A549 treated with CORT108297 at 1 μM for 4 hours (cell line): ENCODE results near the gene HCFC1R1. TPM values are rescaled to one million over a fixed set of nuclear protein-coding genes. Genes with fewer than 3 reads are reported as not detected.

Experiments
- total RNA-seq: library from RNA; stranded (reverse); fragments of 200-300 nt; extraction: Qiagen RNA extraction; gene quantifications from 5 replicates; pipeline ENCODE4 v1.2.3, GENCODE V29; 2022

The HCFC1R1 gene
- total RNA-seq: 204 to 258 TPM (median 252 TPM) in 5 replicates

DNA sequence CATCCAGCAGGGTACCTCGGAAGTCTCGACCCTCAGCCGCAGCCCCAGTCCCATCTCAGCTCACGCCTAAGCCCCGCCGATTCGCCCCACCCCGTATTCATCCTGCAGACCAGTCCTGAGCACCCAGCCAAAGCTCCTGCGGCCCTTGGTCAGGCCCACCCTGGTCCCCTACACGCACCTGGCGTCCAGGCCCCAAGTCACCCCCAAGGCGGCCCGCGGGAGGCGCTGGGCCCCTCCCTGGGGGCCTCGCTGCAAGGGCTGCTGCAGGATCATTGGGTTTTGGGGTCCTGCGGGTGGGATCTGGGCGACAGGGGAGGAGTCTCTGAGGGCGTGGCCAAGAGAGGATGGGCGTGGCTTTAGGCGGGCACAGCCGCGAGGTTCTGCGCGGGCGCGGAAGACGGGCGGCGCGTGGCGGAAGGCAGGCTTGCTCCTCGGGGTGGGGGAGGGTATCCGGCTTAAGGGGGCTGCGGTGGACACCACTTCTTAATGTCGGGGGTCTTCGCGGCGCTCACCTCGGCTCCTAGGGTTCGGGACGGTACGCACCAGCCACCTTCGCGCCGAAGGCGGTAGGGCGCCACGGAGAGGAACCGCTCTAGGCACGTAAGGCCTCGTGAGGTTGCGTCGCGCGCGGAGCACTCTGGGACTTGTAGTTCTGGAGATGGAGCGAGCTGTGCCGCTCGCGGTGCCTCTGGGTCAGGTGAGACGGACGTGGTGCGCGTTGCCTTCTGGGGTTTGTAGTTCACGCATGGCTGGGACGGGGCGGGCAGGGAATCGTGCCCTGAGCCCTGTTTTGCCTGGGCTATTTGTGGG lies at the start of gene HCFC1R1, which contains the start of gene THOC6:
Gene HCFC1R1, minus strand, starts transcription at position 274 of the 810 bp plus-strand sequence. Its CDS starts 1 bp downstream, at position 273.
Gene THOC6, plus strand, starts transcription at position 367 of the 810 bp plus-strand sequence. Its CDS starts 292 bp downstream, at position 659.

GRCh38 chr16:3065069-3065741 lies 41.5 kb upstream of the HCFC1R1 start, which contains the start of gene IL32:
Gene IL32 (plus strand): TSS chr16:3065640. CDS start chr16:3065812, 172 bp downstream.

DNA sequence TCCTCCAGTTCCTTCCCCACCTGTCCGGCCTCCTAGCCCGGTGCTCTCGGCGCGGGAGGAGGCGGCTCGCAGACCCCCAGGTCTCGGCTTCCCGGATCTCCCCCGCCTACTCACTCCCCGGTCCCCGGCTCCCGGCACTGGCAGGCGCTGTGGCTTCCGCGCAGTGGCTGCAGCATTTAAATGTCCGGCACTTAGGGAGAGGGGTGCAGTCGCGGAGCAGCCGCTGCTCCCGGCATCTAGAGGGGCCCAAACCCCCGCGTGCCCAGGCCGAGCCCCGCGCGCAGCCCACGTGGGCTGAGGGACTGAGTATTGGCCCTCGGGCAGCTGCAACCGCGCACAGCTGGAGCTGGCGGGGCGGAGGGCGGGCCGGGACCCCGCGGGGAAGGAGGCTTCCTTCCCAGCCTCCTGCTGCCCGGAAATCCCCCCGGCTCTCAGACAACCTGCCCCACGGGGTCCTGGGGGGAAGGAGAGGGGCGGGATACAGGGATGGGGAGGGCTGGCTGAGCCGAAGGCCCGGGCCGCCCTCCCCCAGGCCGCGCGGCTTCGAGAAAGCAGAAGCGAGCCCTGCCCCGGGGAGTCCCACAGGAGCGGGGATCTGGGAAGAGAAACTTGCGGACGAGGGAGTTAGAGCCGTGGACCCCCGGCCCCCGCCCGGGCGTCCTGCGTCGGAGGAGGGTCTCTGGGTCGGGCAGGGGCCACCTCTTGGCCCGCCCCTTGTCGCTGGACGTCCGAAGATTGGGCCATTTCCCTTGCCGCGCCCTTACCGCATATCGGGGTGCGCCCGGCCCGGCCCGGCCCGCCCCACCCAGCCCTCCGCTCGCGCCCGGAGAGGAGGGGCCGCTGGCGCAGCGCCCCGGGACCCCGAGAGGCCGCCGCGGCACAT lies 22.3 kb upstream of the HCFC1R1 start, which contains the start of gene MMP25:
Gene MMP25, plus strand, starts transcription at position 804 of the 883 bp plus-strand sequence. CDS start 357 bp downstream, outside the sequence.

GRCh38 chr16:3036726-3037315 lies 13.1 kb upstream of the HCFC1R1 start, which contains the start of gene BICDL2:
Gene BICDL2 (minus strand): TSS chr16:3036944. CDS start chr16:3035496, 1,448 bp downstream.

DNA sequence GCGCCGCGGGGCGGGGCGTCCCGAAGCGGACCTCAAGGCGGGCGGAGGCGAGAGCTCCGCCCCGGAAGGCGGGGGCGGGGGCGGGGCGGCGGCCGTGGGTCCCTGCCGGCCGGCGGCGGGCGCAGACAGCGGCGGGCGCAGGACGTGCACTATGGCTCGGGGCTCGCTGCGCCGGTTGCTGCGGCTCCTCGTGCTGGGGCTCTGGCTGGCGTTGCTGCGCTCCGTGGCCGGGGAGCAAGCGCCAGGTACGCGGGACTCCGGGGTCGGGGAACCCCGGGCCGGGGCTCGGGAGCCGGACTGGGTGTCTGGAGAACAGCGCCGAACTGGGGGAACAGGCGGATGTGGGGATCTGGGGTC lies 3.5 kb downstream of the HCFC1R1 start, which contains the start of gene TNFRSF12A:
Gene TNFRSF12A, plus strand, starts transcription at position 122 of the 357 bp plus-strand sequence. Its CDS starts 30 bp downstream, at position 152.

GRCh38 chr16:3017794-3018506 lies 5.8 kb downstream of the HCFC1R1 start, which contains the start of gene CLDN6:
Gene CLDN6 (minus strand): TSS chr16:3018183. CDS start chr16:3016021, 2,162 bp downstream.

DNA sequence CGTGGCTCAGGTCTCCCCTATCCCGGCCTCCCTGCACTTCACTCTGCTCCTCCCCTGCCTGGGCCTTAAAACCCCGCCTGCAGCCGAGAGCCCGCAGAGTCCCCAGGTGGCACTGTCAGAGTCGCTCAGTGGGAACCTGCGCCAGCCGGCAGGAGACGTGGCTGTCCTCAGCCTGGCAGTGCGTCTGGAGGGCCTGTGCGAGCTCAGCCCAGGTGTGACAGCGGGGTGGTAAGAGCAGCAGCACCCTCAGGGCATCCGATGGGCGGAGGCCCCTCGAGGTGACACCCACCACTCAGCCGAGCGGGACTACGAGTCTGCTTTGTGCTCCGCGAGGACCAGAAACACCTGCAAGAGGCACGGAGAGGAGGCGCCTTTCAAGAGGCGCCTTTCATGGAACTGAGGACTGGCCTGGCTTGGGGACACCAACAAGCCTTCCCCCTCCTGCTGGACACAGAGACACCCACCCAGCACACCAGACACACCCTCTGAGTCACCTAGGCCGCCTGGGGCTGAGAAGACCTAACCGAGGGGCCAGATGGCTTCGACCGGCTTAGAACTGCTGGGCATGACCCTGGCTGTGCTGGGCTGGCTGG lies 10.8 kb downstream of the HCFC1R1 start, which contains the start of gene CLDN9:
Gene CLDN9, plus strand, starts transcription at position 96 of the 593 bp plus-strand sequence. Its CDS starts 440 bp downstream, at position 536.

GRCh38 chr16:2980227-2981176 lies 43.2 kb downstream of the HCFC1R1 start, which contains the start of gene PKMYT1:
Gene PKMYT1 (minus strand): TSS chr16:2980446. CDS start chr16:2979657, 789 bp downstream.

Other genes starting within 250 kb of the HCFC1R1 start
- gene ELOB, start 246.7 kb downstream of the HCFC1R1 start, total RNA-seq: 441 to 526 TPM (median 493 TPM) in 5 replicates
- not detected in 5 replicates for gene PRSS33, start 236.4 kb downstream of the HCFC1R1 start, total RNA-seq
- gene PRSS41, start 225.5 kb downstream of the HCFC1R1 start, total RNA-seq: not detected in 5 replicates
- 0.14 to 0.35 TPM in 2 of 5 replicates, not detected in the others for gene PRSS21, start 206.7 kb downstream of the HCFC1R1 start, total RNA-seq
- gene ZG16B, start 193.6 kb downstream of the HCFC1R1 start, total RNA-seq: 0.74 to 1.2 TPM (median 0.82 TPM) in 5 replicates
- gene PRSS22, start 165.8 kb downstream of the HCFC1R1 start, total RNA-seq: 1.2 to 2.8 TPM (median 2.4 TPM) in 5 replicates
- 47.2 to 60.5 TPM (median 56.0 TPM) in 5 replicates for gene FLYWCH2, start 140.7 kb downstream of the HCFC1R1 start, total RNA-seq
- gene FLYWCH1, start 112.0 kb downstream of the HCFC1R1 start, total RNA-seq: 18.4 to 33.4 TPM (median 28.8 TPM) in 5 replicates
- 0.74 to 2.4 TPM (median 2.2 TPM) in 5 replicates for gene KREMEN2, start 59.7 kb downstream of the HCFC1R1 start, total RNA-seq
- 29.3 to 49.0 TPM (median 45.3 TPM) in 5 replicates for gene PAQR4, start 54.6 kb downstream of the HCFC1R1 start, total RNA-seq
- 58.3 to 101 TPM (median 92.1 TPM) in 5 replicates for gene PKMYT1, start 43.5 kb downstream of the HCFC1R1 start, total RNA-seq
- 0.30 to 0.52 TPM (median 0.35 TPM) in 5 replicates for gene CLDN9, start 11.0 kb downstream of the HCFC1R1 start, total RNA-seq
- 0.30 to 0.53 TPM (median 0.35 TPM) in 5 replicates for gene CLDN6, start 5.8 kb downstream of the HCFC1R1 start, total RNA-seq
- 461 to 723 TPM (median 621 TPM) in 5 replicates for gene TNFRSF12A, start 3.6 kb downstream of the HCFC1R1 start, total RNA-seq
- gene THOC6, start 93 bp upstream of the HCFC1R1 start, total RNA-seq: 24.3 to 39.1 TPM (median 34.7 TPM) in 5 replicates
- gene BICDL2, start 13.0 kb upstream of the HCFC1R1 start, total RNA-seq: not detected in 5 replicates
- 0.52 to 1.0 TPM (median 0.90 TPM) in 5 replicates for gene MMP25, start 22.6 kb upstream of the HCFC1R1 start, total RNA-seq
- gene IL32, start 41.7 kb upstream of the HCFC1R1 start, total RNA-seq: 22.4 to 40.0 TPM (median 27.1 TPM) in 5 replicates
- gene ZSCAN10, start 75.4 kb upstream of the HCFC1R1 start, total RNA-seq: 0.03 to 0.05 TPM in 2 of 5 replicates, not detected in the others
- gene ZNF205, start 88.6 kb upstream of the HCFC1R1 start, total RNA-seq: 10.8 to 15.5 TPM (median 14.6 TPM) in 5 replicates
- 8.9 to 13.7 TPM (median 11.8 TPM) in 5 replicates for gene ZNF213, start 111.1 kb upstream of the HCFC1R1 start, total RNA-seq
- gene OR1F1, start 164.3 kb upstream of the HCFC1R1 start, total RNA-seq: 0.24 to 0.60 TPM (median 0.40 TPM) in 5 replicates
- gene ZNF200, start 211.2 kb upstream of the HCFC1R1 start, total RNA-seq: 7.1 to 8.8 TPM (median 8.0 TPM) in 5 replicates
- not detected in 5 replicates for gene MEFV, start 232.7 kb upstream of the HCFC1R1 start, total RNA-seq